ENCODE measurements around the gene UBE2E3. TPM values are rescaled to one million over a fixed set of nuclear protein-coding genes. Genes with fewer than 3 reads are reported as not detected.
"Not testable (repeated sequence)": the region's sequence is repeated elsewhere in the genome, so short reads cannot be mapped to it uniquely, and the experiment has no call there.

Gene UBE2E3
- 10 to 100 TPM; 36.5 to 38.0 TPM for total RNA-seq
- polyA plus RNA-seq, result 70.4 TPM

DNA sequence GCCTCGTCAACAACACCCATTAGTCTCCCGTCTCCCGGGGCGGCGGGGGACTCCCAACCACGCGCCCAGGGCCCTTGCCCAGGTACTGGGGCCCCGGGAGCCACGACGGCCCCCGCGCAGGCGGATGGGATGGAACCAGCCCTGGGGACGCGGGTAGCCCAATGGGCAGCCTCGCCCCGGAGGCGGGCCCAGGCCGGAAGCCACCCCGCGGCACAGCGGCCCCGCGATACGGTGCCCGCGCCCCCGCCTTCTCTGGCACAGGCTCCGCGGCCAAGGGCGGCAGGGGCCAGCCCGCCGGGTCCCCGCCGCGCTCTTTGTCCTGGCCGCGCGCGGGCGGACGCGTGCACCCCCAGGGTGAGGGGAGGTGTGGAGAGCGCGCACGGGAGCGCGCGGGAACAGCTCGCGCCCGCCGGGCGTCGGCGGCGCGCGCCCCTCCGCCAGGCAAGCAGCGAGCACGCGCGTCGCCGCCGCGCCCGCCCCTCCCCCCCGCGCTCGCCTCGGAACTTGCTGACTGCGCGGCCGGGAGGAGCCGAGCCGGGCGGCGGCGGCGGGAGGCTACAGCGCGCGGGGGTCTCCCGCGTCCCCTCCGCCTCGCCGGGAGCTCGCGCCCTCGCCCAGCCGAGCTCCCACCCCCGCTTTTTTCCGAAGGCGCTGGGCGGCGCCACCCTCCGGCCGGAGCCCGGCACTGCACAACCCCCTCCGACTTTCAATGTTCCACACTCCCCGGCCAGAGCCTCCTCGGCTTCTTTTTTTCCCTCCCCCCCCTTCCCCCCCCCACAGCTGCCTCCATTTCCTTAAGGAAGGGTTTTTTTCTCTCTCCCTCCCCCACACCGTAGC, at the start of gene UBE2E3:
UBE2E3 (plus strand) TSS at position 500 of the 837 bp plus-strand sequence. CDS start 1,438 bp downstream, outside the sequence.
- Mint-ChIP-seq H3K4me1 (peaks cover 35 to 52% (median 47%) of the 10 kb centered on the region in 3 donors), H3K4me3 (peak within 1 kb of the TSS; percentile 86 to 100 (median 98)), H3K36me3 (peaks cover 0 to 13% (median 2%) of the 10 kb centered on the region in 3 donors), H3K9me3 (no peaks in the 10 kb centered on the region), H3K27me3 (no peaks in the 10 kb centered on the region), H3K27ac (peak within 1 kb of the TSS; percentile 89 to 99 (median 98))
- Histone ChIP-seq H3K9me3 (ENCODE audit: low read length) (no peaks in the 10 kb centered on the region), H3K36me3 (ENCODE audit: insufficient read depth, low read length) (no peaks in the 10 kb centered on the region), H3K4me3 (ENCODE audit: low read length) (peak within 1 kb of the TSS; percentile 62), H3K4me1 (ENCODE audit: insufficient read depth, low read length) (peaks cover 30% of the 10 kb centered on the region), H3K27ac (ENCODE audit: low read depth, low read length) (peak within 1 kb of the TSS; percentile 70), H3K27me3 (ENCODE audit: insufficient read depth, low read length, poor library complexity, severe bottlenecking) (no peaks in the 10 kb centered on the region)
- POLR2A ChIA-PET, result interaction anchor here (0.5 to 2.1 kb wide), 6 partner anchors 9 to 59 kb away, joined by 3 to 15 read pairs (median 5); no protein-coding TSS in a partner anchor
- CTCF ChIA-PET, result interaction anchor here (0.6 to 3.4 kb wide), 14 partner anchors 9 to 856 kb away, joined by 3 to 21 read pairs (median 4); no protein-coding TSS in a partner anchor
- peak; percentile 69 to 86 (median 78) for DNase-seq

- DNase-seq, result no peak
- no peaks in the 10 kb centered on the region for H3K27me3 ChIP-seq (ENCODE audit: insufficient read depth, low read length, poor library complexity, severe bottlenecking)
- H3K36me3 ChIP-seq (ENCODE audit: insufficient read depth, low read length), result no peaks in the 10 kb centered on the region
- Mint-ChIP-seq H3K36me3 (no peaks in the 10 kb centered on the region), H3K27me3 (peaks cover 0 to 9% of the 10 kb centered on the region in 2 donors), H3K9me3 (no peaks in the 10 kb centered on the region), H3K27ac (no peak overlapping the region), H3K4me3 (no peak overlapping the region), H3K4me1 (no peaks in the 10 kb centered on the region)
- ChIA-PET POLR2A (no interaction called here), CTCF (no interaction called here)
- H3K9me3 ChIP-seq (ENCODE audit: low read length), result no peaks in the 10 kb centered on the region
- no peak overlapping the region for H3K4me3 ChIP-seq (ENCODE audit: low read length)
- no peaks in the 10 kb centered on the region for H3K4me1 ChIP-seq (ENCODE audit: insufficient read depth, low read length)
- no peak overlapping the region for H3K27ac ChIP-seq (ENCODE audit: low read depth, low read length)
These were observed 48.6 kb upstream of the UBE2E3 start for GRCh38 chr2:180931841-180932240.

DNA sequence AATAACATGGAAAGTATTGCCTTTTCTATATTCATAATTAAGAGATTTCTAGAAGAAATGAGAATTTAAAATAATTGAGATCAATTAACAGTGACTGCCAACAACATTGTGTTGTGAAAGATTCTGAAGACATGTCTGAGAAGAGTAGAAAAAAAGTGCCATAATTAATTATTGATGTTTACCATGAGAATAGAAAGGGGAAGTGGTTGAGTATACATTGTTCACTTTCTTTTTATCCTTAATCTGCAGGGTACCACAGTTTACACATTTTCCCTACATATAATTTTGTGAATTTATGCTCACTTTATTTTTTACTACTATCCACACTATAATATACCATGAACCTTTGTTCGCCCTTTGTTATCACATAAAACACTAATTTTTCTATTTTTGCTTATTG, 47.1 kb upstream of the UBE2E3 start:
- DNase-seq, result no peak
- ChIA-PET POLR2A (no interaction called here), CTCF (no interaction called here)
- Mint-ChIP-seq H3K27me3 (peaks cover 0 to 9% of the 10 kb centered on the region in 2 donors), H3K27ac (no peak overlapping the region), H3K4me3 (no peak overlapping the region), H3K4me1 (peaks cover 7 to 13% (median 13%) of the 10 kb centered on the region in 3 donors), H3K36me3 (no peaks in the 10 kb centered on the region), H3K9me3 (no peaks in the 10 kb centered on the region)
- H3K27me3 ChIP-seq (ENCODE audit: insufficient read depth, low read length, poor library complexity, severe bottlenecking), result no peaks in the 10 kb centered on the region
- H3K4me1 ChIP-seq (ENCODE audit: insufficient read depth, low read length), result no peaks in the 10 kb centered on the region
- H3K4me3 ChIP-seq (ENCODE audit: low read length), result no peak overlapping the region
- no peaks in the 10 kb centered on the region for H3K36me3 ChIP-seq (ENCODE audit: insufficient read depth, low read length)
- H3K27ac ChIP-seq (ENCODE audit: low read depth, low read length), result no peak overlapping the region
- H3K9me3 ChIP-seq (ENCODE audit: low read length), result no peaks in the 10 kb centered on the region

DNA sequence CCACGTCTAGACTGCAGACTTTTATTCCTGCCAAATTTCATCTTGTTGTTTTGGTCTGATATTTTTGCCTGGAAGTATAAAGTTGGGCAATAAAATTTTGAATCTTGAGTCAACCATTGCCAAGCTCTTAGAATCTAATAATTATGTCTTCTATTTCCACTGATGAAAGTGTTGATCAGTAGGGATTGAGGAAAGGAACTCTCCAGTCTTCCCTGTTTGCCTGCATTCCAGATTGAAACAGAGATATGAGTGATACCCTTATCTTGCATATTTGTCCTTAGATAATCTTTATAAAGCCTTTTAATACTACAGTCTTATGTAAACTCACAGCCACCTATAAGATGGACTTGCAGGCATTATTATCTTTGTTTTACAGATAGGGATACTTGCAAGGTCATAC, 45.5 kb upstream of the UBE2E3 start:
- H3K9me3 Mint-ChIP-seq, result no peaks in the 10 kb centered on the region
- Histone ChIP-seq H3K27me3 (ENCODE audit: insufficient read depth, low read length, poor library complexity, severe bottlenecking) (no peaks in the 10 kb centered on the region), H3K27ac (ENCODE audit: low read depth, low read length) (no peak overlapping the region), H3K36me3 (ENCODE audit: insufficient read depth, low read length) (no peaks in the 10 kb centered on the region), H3K4me1 (ENCODE audit: insufficient read depth, low read length) (no peaks in the 10 kb centered on the region), H3K4me3 (ENCODE audit: low read length) (no peak overlapping the region), H3K9me3 (ENCODE audit: low read length) (no peaks in the 10 kb centered on the region)
- no peak overlapping the region for H3K4me3 Mint-ChIP-seq
- peaks cover 9 to 28% (median 21%) of the 10 kb centered on the region in 3 donors for H3K4me1 Mint-ChIP-seq
- no peak overlapping the region for H3K27ac Mint-ChIP-seq
- no peak for DNase-seq
- POLR2A ChIA-PET, result no interaction called here
- peaks cover 0 to 9% of the 10 kb centered on the region in 2 donors for H3K27me3 Mint-ChIP-seq
- peaks cover 0 to 4% (median 0%) of the 10 kb centered on the region in 3 donors for H3K36me3 Mint-ChIP-seq
- CTCF ChIA-PET, result no interaction called here

GRCh38 chr2:180937480-180937879, 42.9 kb upstream of the UBE2E3 start:
- H3K27ac ChIP-seq (ENCODE audit: low read depth, low read length), result not testable (repeated sequence)

GRCh38 chr2:180938451-180938850, 42.0 kb upstream of the UBE2E3 start:
- CTCF ChIA-PET, result interaction anchor here (1.5 kb wide), 1 partner anchor 10 kb away, joined by 4 read pairs; no protein-coding TSS in a partner anchor
- Histone ChIP-seq H3K27ac (ENCODE audit: low read depth, low read length) (no peak overlapping the region), H3K9me3 (ENCODE audit: low read length) (no peaks in the 10 kb centered on the region), H3K27me3 (ENCODE audit: insufficient read depth, low read length, poor library complexity, severe bottlenecking) (no peaks in the 10 kb centered on the region), H3K36me3 (ENCODE audit: insufficient read depth, low read length) (no peaks in the 10 kb centered on the region), H3K4me1 (ENCODE audit: insufficient read depth, low read length) (no peaks in the 10 kb centered on the region), H3K4me3 (ENCODE audit: low read length) (no peak overlapping the region)
- Mint-ChIP-seq H3K27ac (peak overlapping the region in 2 of 8 donors; percentile 36 to 62), H3K27me3 (peaks cover 0 to 13% of the 10 kb centered on the region in 2 donors), H3K36me3 (peaks cover 0 to 4% (median 0%) of the 10 kb centered on the region in 3 donors), H3K9me3 (no peaks in the 10 kb centered on the region), H3K4me1 (peaks cover 9 to 31% (median 21%) of the 10 kb centered on the region in 3 donors), H3K4me3 (peak overlapping the region in 5 of 7 donors; percentile 37 to 70 (median 57))
- DNase-seq, result no peak
- POLR2A ChIA-PET, result interaction anchor here (0.5 to 2.8 kb wide), 2 partner anchors 15 to 42 kb away, joined by 8 to 9 read pairs; partner anchors contain the start of gene UBE2E3

More at GRCh38 chr2:180937480-180937879, 42.9 kb upstream of the UBE2E3 start:
- DNase-seq, result peak in 3 of 5 donors; percentile 7 to 53 (median 32)
- H3K4me1 ChIP-seq (ENCODE audit: insufficient read depth, low read length); H3K9me3 Mint-ChIP-seq; H3K36me3 ChIP-seq (ENCODE audit: insufficient read depth, low read length); H3K27me3 ChIP-seq (ENCODE audit: insufficient read depth, low read length, poor library complexity, severe bottlenecking); H3K4me3 ChIP-seq (ENCODE audit: low read length); H3K36me3 Mint-ChIP-seq; H3K9me3 ChIP-seq (ENCODE audit: low read length): not testable (repeated sequence)
- ChIA-PET CTCF (interaction anchor here (1.9 kb wide), 1 partner anchor 43 kb away, joined by 6 read pairs; the partner anchor contains the start of gene UBE2E3), POLR2A (interaction anchor here (2.8 kb wide), 1 partner anchor 43 kb away, joined by 9 read pairs; the partner anchor contains the start of gene UBE2E3)
- H3K27ac Mint-ChIP-seq, result peak overlapping the region in 6 of 8 donors; percentile 5 to 62 (median 44)
- H3K4me1 Mint-ChIP-seq, result peaks cover 9 to 29% (median 21%) of the 10 kb centered on the region in 3 donors
- peak overlapping the region; percentile 33 to 79 (median 58) for H3K4me3 Mint-ChIP-seq
- H3K27me3 Mint-ChIP-seq, result peaks cover 0 to 13% of the 10 kb centered on the region in 2 donors

GRCh38 chr2:180943275-180943674, 37.1 kb upstream of the UBE2E3 start:
- Mint-ChIP-seq H3K27me3 (peaks cover 1 to 22% of the 10 kb centered on the region in 2 donors), H3K9me3 (no peaks in the 10 kb centered on the region), H3K4me1 (peaks cover 2 to 20% (median 9%) of the 10 kb centered on the region in 3 donors), H3K4me3 (no peak overlapping the region), H3K36me3 (peaks cover 0 to 4% (median 0%) of the 10 kb centered on the region in 3 donors), H3K27ac (no peak overlapping the region)
- Histone ChIP-seq H3K4me3 (ENCODE audit: low read length) (no peak overlapping the region), H3K27me3 (ENCODE audit: insufficient read depth, low read length, poor library complexity, severe bottlenecking) (no peaks in the 10 kb centered on the region), H3K27ac (ENCODE audit: low read depth, low read length) (no peak overlapping the region), H3K4me1 (ENCODE audit: insufficient read depth, low read length) (no peaks in the 10 kb centered on the region), H3K9me3 (ENCODE audit: low read length) (no peaks in the 10 kb centered on the region), H3K36me3 (ENCODE audit: insufficient read depth, low read length) (no peaks in the 10 kb centered on the region)
- DNase-seq, result no peak
- ChIA-PET POLR2A (no interaction called here), CTCF (no interaction called here)

GRCh38 chr2:180944372-180944771, 36.0 kb upstream of the UBE2E3 start:
- Mint-ChIP-seq H3K9me3 (no peaks in the 10 kb centered on the region), H3K4me1 (peaks cover 0 to 10% (median 2%) of the 10 kb centered on the region in 3 donors), H3K36me3 (peaks cover 0 to 2% (median 0%) of the 10 kb centered on the region in 3 donors), H3K27ac (no peak overlapping the region), H3K27me3 (peaks cover 1 to 24% of the 10 kb centered on the region in 2 donors), H3K4me3 (no peak overlapping the region)
- no peaks in the 10 kb centered on the region for H3K27me3 ChIP-seq (ENCODE audit: insufficient read depth, low read length, poor library complexity, severe bottlenecking)
- H3K27ac ChIP-seq (ENCODE audit: low read depth, low read length), result no peak overlapping the region
- POLR2A ChIA-PET, result no interaction called here
- H3K9me3 ChIP-seq (ENCODE audit: low read length), result no peaks in the 10 kb centered on the region
- no peaks in the 10 kb centered on the region for H3K4me1 ChIP-seq (ENCODE audit: insufficient read depth, low read length)
- DNase-seq, result no peak
- H3K4me3 ChIP-seq (ENCODE audit: low read length), result no peak overlapping the region
- CTCF ChIA-PET, result no interaction called here
- no peaks in the 10 kb centered on the region for H3K36me3 ChIP-seq (ENCODE audit: insufficient read depth, low read length)

Measured in CD8-positive, alpha-beta memory T cell (primary cell).